Retinal pigment epithelial cell (primary cell): ENCODE results near the gene GPR26.

ENCODE experiments used
- DNase-seq: peaks from one replicate; pipeline ENCODE4 v3.0.0-alpha.2; 2010; ENCODE audit warnings: low read depth
- H3K4me3 ChIP-seq: 2 replicates; pipeline ENCODE4 v1.5.1; 2011; ENCODE audit warnings: mild to moderate bottlenecking, low read length, control low read depth, moderate library complexity
- TF ChIP-seq, protein P1 (sequence below): conservative IDR thresholded peaks from 2 replicates; pipeline ENCODE4 v1.5.1; 2011; ENCODE audit warnings: low read depth, low read length, control low read depth, inconsistent platforms

Gene GPR26

DNA sequence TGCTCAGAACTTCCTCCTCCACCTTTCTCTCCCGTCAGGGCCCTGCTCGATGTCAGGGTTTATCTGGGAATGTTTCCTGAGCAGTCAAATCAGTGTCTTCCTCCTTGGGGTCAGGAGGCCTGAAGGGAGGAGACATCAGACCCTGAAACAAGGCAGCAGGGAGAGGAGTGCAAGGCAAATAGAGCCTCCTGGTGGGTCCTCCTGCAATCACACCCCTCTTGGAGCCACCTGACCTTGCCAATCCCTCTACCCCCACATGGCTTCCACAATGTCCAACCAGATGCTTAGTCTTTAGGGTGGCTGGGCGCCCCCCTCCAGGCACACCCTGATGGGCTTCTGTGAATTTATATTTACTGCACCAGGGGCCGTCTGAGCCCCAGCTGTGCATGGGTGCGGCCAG lies 12.2 kb downstream of the GPR26 start:
- no peak for DNase-seq
- TF ChIP-seq, protein P1, sequence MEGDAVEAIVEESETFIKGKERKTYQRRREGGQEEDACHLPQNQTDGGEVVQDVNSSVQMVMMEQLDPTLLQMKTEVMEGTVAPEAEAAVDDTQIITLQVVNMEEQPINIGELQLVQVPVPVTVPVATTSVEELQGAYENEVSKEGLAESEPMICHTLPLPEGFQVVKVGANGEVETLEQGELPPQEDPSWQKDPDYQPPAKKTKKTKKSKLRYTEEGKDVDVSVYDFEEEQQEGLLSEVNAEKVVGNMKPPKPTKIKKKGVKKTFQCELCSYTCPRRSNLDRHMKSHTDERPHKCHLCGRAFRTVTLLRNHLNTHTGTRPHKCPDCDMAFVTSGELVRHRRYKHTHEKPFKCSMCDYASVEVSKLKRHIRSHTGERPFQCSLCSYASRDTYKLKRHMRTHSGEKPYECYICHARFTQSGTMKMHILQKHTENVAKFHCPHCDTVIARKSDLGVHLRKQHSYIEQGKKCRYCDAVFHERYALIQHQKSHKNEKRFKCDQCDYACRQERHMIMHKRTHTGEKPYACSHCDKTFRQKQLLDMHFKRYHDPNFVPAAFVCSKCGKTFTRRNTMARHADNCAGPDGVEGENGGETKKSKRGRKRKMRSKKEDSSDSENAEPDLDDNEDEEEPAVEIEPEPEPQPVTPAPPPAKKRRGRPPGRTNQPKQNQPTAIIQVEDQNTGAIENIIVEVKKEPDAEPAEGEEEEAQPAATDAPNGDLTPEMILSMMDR: no peak
- no peak overlapping the region for H3K4me3 ChIP-seq

DNA sequence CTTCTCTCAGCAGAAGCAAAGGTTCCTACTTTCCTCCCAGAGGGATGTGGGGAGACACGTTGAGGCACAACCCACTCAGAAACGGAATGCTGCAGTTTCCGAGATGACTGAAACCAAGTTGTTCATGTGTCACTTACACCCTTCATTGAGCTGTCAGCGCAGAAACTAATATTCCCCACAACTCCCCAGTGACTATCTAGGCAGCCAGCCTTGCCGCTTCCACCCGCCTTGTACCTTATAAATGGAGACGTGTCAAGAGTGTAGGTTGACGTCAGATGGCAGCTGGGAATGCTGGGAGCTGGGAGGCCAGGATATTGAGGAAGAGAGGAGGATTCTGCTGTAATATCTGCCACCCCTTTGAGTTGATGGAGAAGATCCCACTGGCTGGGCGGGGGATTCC lies 15.1 kb downstream of the GPR26 start:
- H3K4me3 ChIP-seq: no peak overlapping the region
- DNase-seq: no peak
- TF ChIP-seq, protein P1: no peak

DNA sequence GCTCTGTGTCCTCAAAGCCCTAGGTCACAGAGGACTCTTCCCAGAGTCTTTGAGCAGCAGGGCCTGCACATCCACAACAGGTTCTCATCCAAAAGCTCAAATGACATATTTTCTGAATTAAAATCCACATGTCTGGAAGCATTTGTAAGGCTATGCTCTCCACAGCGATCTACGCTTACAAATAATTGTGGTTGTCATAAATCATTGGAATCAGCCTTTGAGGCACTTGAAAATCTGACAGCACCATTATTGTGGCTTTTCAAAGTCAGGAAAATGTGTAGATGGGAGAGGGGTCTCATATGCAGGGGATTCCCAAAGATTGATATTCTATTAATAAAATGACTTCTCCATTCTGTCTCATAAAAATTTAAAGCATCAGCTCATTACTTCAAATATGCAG lies 16.3 kb downstream of the GPR26 start:
- H3K4me3 ChIP-seq: no peak overlapping the region
- TF ChIP-seq, protein P1: no peak
- no peak for DNase-seq

DNA sequence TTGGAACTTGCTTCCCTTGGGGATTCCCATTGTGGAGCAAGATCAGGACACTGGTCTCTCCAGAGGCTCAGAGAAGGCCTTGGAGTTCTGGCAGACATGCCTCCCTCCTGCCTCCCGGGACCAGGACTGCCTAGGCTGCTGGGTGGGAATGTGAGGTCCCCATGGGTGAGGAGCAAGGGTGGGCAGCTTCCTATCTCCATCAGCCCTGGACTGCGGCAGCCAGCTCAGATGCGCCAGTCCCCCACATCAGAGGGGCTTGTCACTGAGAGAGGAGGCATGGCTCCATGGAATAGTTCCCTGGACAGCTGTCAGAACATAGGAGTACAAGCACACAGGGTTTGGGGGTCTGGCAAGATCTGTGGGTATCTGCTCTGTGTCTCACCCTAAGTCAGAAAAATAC lies 17.3 kb downstream of the GPR26 start:
- no peak for DNase-seq
- no peak overlapping the region for H3K4me3 ChIP-seq
- TF ChIP-seq, protein P1: no peak

DNA sequence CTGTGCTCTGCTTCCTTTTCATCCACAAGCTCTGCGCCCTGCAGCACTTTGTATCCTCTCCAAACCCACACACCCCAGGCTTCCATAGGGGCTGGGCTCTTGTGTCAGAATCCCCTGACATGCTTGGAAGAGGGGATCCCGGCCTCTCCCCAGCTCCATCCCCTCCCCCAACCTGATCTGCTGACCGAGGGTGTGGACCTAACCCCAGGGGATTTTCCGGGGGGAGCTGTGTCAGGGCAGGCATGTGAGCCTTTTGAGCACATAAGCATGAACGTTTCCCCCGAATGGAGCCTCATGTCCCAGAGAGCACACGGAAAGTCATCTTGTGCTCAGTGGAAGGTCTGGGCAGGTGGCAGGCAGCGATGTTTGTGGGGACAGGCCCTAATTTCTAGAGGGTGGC lies 17.7 kb downstream of the GPR26 start:
- no peak for DNase-seq
- TF ChIP-seq, protein P1: no peak
- H3K4me3 ChIP-seq: no peak overlapping the region

DNA sequence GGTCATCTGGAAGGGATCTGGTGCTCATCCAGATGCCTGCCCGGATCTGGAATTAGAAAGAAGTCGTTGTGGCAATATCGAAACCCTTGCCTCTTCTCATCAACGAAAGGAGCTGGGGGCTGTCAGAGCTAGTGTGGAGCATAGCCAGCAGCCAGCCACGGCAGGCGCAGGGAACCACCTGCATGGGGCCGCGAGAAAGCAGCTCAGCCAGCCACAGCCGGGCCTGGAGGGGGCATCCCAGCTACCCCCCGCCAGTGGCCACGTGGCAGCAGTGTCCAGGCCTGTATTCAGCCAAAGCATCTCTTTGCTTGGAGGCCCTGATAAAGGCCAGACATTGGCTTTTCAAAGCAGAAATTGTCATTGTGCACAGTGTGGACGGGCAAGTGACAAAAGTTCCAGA lies 19.1 kb downstream of the GPR26 start:
- H3K4me3 ChIP-seq: no peak overlapping the region
- DNase-seq: no peak
- TF ChIP-seq, protein P1: no peak

DNA sequence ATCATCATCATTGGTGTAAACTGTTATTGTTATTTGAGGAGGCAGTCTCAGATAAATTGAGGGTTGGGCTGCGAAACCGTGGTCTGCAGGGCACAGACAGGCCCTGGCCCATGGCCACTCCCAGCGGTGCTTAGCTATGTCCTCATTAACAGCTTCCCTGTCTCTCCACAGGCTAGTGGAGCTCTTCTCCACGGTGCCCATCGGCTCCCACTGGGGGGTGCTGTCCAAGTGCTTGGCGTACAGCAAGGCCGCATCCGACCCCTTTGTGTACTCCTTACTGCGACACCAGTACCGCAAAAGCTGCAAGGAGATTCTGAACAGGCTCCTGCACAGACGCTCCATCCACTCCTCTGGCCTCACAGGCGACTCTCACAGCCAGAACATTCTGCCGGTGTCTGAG lies 21.6 kb downstream of the GPR26 start:
- no peak for DNase-seq
- TF ChIP-seq, protein P1: no peak

More for the DNA sequence above, 21.6 kb downstream of the GPR26 start:
- no peak overlapping the region for H3K4me3 ChIP-seq
